Cerebellar cortex (tissue), 1 donor: ENCODE measurements around the gene NKAIN2.
"Not testable (repeated sequence)": the region's sequence is repeated elsewhere in the genome, so short reads cannot be mapped to it uniquely, and the experiment has no call there.

Source experiments
- DNase-seq: peaks from one replicate; pipeline ENCODE4 v3.0.0-alpha.2; 2015; ENCODE audit warnings: low spot score

NKAIN2 gene

DNA sequence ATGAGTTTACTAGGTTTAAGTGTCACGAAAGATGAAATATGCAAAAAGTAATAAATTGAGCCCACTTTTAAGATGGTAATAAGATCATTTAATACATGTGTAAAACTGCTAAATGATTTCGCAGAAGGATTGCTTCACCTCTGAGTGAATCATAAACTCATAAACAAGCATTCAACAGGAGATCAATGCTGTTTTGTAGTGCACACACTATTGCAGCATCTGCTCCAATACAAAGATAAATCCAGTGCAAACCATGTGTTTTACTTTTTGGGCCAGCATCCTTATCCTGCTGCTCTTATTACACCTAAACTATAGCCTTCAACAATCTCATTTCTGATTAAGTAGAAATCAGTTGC is 400.1 kb downstream of the NKAIN2 start:
- peak; percentile 34 for DNase-seq

DNA sequence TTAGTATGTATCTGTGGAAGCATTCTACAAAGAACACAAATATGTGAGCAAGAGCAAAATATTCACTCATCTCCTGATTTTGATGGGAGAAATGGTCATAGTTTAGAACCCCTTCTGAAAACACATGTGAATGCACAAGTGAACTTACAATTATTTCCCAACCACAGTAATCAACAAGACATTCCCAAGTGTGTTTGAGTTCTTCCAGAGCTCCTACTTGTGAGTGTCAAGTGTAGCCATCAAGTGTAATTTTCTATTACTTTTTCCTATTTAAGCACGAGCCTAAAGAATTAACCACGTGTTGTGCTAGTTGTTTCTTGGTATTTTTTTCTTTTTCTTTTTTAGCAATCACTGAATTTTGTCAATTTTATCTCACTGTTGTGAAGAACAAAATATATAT is 402.3 kb downstream of the NKAIN2 start:
- no peak for DNase-seq

DNA sequence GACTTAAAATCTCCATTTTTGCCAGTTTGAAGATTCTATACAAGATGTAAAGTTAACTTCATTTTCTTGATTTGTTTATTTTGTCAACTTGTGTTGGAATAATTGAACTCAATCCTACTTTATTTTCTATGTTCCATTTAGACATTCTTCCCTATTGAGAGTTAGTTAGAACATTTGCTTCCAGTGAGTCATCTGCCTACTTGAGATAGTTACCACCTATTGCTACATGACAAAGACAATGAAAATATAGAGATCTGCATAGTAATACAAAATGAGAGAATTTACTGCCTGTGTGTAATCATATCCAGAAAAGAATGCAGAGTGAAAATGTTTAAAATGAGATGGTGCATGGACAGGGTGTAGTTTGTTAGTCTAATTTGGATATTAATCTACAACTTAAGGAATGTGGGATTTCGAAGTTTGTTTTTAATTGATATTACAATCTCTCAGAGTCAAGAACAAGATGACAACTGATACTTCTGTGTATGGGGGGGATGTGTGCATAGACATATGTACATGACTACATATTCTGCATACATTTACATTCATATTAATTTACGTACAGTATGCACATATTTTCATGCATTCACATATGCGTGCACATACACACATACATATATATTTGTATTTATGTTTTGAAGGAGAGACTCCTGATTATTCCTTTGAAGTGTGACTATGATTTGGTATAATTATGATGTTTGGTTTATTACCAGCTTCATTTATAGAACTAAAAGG is 420.1 kb downstream of the NKAIN2 start:
- no peak for DNase-seq

DNA sequence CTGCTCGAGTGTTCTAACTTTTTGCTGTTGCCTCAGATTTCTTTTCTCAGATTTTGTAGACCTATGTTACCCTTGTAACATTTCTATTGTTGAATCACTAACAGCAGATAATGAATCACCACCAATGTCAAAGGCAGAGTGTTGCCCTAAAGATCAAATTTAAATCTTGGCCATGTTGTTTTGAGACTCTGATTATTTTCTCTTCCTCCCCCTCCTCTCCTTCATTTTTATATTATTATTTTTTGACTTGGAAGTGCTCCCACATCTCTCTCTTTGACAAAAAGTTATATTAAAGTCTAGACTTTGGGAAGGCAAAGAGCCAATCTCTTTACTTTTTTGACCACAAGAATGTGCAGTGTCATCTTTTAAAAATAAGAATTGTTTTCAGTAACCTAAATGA is 422.7 kb downstream of the NKAIN2 start:
- no peak for DNase-seq

DNA sequence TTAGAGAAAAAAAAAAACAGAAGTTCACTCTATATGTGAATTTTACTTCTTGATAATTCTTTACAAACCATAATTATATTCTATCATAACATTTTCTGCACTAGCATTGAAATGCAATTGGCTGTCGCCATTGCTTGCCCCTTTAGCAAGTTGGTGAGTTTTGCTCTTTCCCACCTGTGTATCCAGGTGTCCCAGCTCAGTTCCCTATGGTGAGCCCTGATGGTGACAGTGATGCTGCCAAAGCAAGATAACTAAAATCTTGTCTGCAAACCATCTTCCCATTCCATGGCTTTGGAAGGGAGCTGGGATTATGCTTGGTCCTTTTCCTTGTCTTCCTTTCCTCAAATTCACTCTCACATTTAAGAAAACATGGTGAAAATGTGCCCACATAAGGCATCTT is 429.6 kb downstream of the NKAIN2 start:
- peak; percentile 95 for DNase-seq

DNA sequence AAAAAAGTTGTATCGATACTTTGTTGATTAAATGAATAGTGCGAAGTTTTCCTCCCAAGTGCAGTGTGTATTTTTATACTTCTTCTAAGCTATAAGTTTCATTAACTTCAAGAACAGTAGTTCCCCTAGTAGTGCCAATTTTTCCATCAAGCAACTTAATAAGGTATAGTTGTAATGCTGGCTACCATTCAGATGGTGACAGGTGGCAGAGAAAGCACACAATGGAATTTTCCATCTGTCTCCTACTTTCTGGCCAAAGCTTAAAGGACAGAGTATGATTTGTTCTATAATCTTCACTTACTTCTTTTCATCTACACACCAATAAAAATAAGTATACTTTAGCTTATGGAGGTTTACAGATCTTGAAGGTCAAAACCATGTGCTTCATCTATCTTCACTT is 431.1 kb downstream of the NKAIN2 start:
- DNase-seq: peak; percentile 96

DNA sequence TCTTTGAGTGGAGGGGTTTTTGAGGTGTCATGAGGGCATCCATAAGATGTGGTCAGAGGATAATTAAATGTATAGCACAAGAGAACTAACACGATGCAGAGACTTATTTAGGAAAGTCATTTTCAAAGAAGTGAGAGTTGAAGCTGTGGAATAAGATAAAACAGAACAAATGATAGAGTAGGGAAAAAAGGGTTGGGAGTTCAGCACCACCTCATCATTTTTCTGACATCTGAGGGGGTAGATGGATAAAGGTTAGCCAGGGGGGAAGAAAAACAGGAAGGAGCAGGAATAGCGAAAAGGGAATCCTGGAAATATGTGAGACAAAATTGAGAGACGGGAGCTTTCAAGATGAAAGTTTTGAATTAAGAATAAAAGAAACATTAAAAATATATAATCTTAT is 434.2 kb downstream of the NKAIN2 start:
- no peak for DNase-seq

DNA sequence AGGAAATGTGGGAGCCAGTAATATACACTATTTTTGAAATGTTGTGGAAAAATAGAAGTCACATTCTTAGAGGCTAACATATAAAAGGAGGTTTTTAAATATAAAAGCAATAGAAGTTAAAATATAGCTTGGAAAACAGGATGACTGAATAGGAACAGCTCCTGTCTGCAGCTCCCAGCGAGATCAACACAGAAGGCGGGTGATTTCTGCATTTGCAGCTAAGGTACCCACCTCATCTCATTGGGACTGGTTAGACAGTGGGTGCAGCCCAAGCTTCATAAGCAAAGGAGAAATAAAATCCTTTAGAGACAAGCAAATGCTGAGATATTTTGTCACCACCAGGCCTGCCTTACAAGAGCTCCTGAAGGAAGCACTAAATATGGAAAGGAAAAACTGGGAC is 434.7 kb downstream of the NKAIN2 start:
- DNase-seq: not testable (repeated sequence)

DNA sequence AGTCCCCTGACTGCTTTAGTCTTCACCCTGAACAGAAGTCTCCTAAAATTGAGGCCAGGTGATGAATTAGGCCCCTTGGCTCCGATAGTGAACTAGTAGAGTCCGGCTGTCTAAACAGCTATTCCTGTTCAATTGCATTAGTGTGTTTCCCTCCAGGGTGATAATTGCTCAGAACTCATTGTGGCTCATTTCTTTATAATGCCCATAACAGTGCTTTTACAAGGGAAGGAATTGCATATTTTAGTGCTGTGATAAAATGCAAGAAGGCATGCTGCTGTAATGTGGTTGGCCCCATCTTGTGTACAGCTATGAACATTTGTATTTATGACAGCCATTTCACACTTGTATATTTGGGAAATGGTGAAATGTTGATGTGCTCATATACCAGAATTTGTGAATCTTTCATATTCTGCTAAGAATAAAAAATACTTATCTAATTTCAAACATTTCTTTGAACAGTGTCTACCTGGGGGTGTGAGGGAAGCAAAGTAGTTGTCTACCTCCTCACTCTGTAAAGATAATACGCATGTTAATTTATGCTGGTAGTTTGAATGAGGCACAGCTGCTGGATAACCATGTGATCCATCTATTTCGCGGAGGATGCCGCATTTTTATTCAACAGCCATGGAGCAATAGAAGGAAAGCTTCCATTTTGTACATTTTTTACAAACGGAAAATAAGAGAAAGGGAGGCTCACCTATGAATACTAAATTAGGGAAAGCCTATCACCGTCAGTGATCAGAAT is 451.4 kb downstream of the NKAIN2 start:
- no peak for DNase-seq

DNA sequence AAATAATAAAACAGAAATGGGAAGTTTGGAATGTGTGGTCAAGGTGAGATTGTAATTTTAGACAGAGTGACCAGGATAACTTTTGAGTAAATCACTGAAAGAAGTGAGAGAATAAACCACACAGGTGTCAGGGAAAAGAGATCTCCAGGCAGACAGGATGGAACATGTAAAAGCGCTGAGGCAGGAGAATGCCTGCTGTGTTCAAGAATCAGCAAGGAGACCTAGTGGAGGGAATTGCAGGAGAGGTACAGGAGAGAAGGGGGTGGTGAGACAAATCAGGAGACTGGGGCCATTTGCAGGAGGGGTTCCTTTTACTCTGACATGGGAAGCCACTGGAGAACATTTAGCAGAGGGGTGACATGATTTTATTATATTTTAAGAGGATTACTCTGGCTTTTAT is 456.7 kb downstream of the NKAIN2 start:
- peak; percentile 53 for DNase-seq

DNA sequence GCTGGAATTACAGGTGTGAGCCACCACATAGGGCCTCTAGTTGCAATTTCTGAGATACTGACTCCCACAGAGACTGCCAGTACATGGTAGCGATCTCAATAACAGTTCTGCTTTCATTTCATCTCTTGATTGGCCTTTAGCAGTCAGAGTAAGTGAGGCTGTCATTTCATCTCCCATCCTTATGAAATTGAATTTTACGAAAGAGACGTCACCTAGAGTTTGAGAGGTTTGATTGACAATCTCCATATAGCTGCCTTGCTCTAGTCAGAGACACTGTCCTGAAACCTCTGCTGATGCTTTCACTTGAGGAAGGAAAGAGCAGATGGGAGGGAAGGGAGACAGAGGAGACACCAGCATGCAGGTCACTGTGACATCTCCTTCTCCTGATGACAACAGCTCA is 466.1 kb downstream of the NKAIN2 start:
- DNase-seq: no peak

DNA sequence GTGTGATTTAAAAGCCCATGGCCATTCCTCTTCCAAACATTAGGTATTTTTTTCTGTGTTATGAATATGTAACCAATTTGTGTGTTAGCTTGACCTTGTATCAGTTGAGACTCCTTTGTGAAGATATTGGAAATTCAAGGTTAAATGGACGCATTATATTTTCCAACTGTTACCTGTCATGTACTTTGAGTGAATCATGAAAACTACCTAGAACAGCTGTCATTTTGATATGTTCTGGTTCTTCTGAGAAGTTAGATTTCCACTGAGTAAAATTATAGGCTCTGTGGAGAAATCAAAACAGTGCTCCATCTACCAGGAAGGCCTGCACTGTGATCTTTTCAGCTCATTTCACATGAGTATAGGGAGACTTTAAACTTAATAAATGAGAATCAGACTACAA is 470.0 kb downstream of the NKAIN2 start:
- DNase-seq: no peak

DNA sequence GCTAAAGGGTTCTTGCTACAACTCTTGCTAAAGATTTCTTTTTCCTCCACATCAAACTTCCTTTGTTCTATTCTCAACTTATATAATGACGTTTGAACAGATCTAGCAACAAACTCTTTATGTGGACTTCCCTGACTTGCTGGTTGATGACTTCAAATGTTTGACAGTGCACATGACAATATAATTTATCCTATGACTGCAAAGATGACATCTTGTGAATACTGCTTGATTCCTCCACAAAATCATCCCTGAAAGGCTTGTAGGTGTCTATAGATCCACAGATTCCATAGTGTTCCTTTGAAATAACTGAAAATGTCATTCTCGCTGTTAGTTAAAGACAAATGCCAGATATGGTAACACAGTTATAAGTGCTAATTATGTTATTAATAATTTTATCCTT is 478.9 kb downstream of the NKAIN2 start:
- no peak for DNase-seq

DNA sequence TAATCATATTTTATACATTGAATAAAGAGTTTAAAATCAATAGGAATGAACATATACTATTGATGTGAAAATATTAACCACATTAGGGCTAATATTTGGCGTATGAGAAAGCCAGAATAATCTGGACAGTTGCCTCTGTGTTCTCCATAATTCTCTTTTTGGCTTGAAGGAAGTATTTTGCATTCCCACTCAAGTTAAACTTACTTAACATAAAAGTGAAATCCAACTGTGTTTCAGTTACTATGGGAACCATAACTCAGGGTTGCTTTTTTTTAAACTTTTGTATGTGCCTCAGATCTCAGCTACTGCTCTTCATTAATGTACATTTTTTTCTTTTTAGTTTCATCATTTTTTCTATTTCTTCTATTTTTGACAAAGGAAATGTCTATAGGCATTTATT is 479.8 kb downstream of the NKAIN2 start:
- DNase-seq: no peak

DNA sequence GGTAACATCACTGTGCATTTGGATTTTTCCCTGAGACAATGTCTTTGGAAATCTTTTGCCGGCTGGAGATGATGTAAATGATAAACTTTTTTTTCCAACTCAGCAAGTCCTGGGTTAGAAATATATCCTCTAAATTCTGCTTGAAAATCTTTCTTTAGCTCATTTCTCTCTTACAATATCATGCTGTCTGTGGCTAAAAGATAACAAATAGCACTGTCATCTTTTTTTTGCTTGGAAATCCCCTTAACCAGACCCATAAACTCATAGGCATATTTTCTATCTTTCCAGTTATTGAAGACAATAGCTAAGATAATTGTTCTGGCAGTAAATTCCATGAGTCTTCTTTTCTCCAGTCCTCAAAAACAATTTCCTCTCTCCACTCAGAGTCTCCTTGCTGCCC is 481.5 kb downstream of the NKAIN2 start:
- no peak for DNase-seq

DNA sequence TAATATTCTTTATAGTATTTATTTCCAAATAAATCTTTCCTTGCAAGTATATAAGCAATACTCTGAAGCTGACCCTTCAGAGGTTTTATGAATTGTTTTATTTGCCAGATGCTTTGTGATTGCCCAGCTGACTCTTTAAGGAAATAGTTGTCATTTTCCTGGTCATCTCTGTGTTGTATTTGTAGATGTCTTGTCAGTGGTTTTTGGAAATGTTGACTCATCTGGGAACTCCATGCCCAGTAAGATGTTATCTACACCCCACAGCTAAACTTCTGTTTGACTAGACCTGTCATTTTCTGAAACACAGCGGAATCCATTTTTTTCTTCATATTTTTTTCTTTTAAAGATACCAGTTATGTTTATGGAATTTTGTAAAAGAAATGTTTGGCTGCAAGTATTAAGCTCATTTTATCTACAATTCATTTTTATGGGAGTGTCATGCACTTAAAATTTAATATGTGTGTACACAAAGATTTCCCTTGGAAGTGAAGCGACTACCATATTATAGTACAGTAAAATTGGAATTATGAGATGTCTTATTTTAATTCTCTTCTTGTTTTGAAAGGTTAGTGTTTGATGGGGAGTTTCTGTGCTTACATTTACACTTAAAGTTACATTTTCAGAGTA is 491.0 kb downstream of the NKAIN2 start:
- no peak for DNase-seq

DNA sequence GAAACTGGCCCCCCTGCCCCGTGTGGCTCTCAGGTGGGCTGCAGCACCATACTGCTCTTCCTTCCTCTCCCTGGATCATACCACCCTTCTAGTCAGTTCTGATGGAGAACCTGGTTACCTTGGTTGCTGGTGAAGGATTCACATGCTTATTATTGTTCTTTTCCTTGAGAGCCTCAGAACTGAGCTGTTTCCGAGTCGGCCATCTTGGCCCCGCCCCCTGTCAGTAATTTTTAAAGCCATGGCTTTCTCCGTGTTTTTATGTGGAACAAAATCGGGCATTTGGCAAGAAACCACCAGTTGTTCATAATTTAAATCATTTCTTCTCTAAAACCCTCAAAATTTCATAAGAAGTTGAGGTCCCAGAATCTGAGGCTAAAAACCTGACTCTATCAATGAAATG is 493.8 kb downstream of the NKAIN2 start:
- no peak for DNase-seq

DNA sequence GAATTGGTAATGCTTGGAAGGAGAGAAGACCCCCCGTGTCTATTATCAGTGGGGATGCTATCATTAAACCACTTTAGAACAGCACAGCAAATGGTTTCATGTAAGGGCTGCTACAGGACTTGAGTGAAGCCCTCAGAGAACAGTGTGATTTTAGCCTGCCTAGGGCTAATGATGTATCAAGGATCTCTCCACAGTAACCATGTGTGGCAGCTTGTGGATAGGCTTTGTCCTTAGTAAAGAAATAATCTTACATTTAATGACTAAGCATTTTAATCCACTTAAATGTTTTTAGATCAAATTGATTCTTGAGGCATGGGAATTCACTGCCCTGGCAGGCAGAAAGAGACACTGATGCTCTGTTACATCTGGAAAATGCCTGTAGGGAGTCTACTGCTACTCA is 495.1 kb downstream of the NKAIN2 start:
- DNase-seq: no peak

DNA sequence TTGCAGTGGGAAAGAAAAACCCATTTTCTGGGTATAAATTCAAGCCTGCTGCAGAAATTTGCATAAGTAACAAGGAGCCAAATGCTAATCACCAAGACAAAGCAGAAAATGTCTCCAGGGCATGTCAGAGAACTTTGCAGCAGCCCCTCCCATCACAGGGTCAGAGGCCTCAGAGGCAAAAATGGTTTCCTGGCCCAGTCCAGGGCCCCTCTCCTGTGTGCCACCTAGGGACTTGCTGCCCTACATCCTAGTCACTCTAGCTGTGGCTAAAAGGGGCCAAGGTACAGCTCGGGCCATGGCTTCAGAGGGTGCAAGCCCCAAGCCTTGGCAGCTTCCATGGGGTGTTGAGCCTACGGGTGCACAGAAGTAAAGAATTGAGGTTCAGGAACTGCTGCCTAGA is 497.2 kb downstream of the NKAIN2 start:
- DNase-seq: not testable (repeated sequence)

DNA sequence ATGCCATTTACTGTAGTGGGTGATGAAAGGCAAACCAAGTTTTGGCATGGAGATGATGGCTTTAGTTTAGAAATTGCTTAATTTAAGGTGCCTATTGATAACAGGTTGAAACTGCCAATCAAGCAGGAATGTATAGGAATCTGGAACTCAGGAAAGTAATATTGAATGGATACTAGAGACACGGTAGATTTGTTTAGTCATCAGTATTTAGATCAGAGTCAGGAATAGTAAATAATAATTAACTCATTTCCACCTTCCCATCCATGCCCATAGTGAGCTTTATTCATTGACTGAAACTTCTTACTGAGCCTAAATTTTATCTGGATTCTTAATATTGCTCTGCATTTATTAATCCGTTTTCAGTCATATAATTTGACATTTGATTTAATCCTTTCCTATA is 500.3 kb downstream of the NKAIN2 start:
- DNase-seq: no peak

DNA sequence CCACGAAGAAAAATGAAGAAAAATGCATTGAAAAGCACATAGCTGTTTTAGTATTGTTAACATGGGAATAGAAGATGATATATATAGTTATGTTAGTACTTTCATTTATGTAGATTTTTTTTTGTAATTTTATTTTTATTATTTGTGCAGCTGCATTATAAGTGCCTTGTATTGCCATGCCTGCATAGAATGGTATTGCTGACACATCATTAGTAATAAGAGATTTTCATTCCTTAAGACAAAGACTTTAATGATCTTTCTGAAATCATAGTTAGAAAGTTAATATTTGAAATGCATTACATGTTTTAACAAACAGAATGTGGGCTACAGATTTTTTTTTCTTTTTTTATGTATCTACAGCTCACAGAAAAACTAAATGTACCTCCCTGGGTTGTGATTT is 506.5 kb downstream of the NKAIN2 start:
- no peak for DNase-seq

DNA sequence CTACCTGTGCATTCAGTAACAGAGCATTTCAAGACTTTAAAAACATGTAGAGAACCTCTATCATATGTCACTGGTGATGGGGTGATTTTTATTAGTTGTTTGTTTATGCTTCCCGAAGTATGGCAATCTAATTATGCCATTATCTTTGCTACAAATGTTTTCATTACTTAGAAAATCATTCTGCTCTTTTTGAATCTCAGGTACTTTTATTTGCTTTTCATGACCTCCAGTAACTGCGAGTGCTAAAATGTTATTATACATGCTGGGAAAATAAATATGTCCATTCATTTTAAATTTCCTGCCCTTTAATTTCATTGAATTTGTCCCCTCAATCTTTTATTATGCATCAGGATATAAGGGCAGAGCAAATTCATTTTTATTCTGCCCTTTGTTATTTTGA is 515.7 kb downstream of the NKAIN2 start:
- no peak for DNase-seq

DNA sequence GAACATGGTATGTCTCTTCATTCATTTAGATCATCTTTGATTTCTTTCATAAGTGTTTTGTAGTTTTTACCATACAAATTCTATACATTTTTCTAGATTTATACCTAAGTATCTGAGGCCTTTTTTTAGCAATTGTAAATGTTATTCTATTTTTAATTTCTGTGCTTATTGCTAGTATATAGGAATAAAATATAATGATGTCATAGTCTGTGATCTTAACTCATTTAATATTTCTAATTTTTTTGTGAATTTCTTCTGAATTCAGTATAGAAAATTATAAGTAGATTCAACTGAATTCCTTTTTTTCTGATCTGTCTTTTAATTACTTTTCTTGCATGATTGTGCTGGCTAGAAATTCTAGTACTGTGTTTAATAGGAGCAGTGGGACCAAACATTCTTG is 520.6 kb downstream of the NKAIN2 start:
- DNase-seq: no peak

DNA sequence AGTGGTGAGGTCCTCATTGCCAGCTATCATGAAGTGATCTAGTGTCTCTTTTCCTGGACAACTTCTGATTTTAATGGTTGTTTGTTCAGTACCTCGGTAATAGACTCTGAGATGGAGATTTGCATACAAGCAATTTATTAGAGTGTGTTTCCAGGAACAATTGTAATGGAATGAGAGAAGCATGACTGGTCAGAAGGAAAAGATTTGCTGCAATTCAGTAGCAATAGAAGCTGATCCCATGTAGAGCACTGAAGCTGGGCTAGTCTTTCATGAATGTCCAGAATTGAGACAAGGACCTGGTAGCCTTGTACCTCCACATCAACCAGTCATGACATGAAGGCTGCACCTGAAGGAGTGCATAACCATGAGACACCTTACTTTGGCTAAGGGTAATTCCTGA is 526.5 kb downstream of the NKAIN2 start:
- no peak for DNase-seq
